Measurements from ENCODE around the gene SBSN. TPM values are rescaled to one million over a fixed set of nuclear protein-coding genes. Genes with fewer than 3 reads are reported as not detected.
A peak's percentile ranks its signal among the peaks of the same experiment; 100 is the strongest.

Gene SBSN
- total and polyA plus RNA-seq, 2 donors from 2014 or later, result not detected

DNA sequence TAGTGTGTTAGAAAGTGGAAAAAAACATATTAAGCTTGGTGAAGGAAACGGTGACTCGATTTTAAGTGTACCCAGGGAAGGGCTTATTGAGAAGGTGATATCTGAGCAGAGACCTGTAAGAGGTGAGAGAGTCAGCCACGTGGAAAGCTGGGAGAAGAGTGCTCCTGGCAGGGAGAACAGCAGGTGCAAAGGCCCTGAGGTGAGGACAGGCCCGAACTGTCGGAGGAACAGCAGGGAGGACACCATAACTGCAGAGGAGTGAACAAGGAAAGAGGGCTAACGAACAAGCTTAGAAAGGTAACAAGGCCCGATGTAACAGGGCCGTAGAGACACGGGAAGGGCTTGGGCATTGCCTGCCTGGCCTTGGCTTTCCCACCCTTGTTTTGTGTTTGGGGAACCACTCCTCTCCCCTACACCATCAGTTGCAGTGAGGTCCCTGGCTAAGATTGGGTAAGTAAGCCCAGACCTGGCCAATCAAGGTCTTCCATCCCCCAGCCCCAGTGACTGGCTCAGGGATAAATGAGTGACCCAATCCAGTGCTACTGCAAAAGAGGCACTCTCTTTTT, 28.0 kb upstream of the SBSN start:
- no peaks in the 10 kb centered on the region for H3K9me3 ChIP-seq (ENCODE audit: control insufficient read depth in 2 of 3, insufficient read depth in 1 of 3, low read length in 3 of 3)
- TF ChIP-seq CTCF (IDR thresholded peaks at IDR 0.05; ENCODE audit: borderline replicate concordance, extremely low read depth, insufficient read depth), result no peak
- H3K4me1 ChIP-seq (ENCODE audit: control insufficient read depth in 2 of 3, insufficient read depth in 2 of 3, low read depth in 1 of 3, low read length in 3 of 3), result peaks cover 0 to 2% (median 0%) of the 10 kb centered on the region in 3 donors
- intact Hi-C loops (cut with DNase I), result no loop called here
- H3K4me3 ChIP-seq (ENCODE audit: low read length in 3 of 3), result no peak overlapping the region
- no peaks in the 10 kb centered on the region for H3K36me3 ChIP-seq (ENCODE audit: control insufficient read depth in 2 of 3, insufficient read depth in 3 of 3, low read length in 3 of 3)
- H3K27me3 ChIP-seq (ENCODE audit: control insufficient read depth, insufficient read depth, low read length), result peaks cover 3% of the 10 kb centered on the region
- DNase-seq (peak in 1 of 5 donors; percentile 8), FAIRE-seq (no peak)
- H3K27ac ChIP-seq (ENCODE audit: low read depth in 2 of 2, low read length in 2 of 2), result no peak overlapping the region
- no peak overlapping the region for H3K9ac ChIP-seq (ENCODE audit: low read length in 3 of 3)

GRCh38 chr19:35555301-35556005, 27.3 kb upstream of the SBSN start:
- Histone ChIP-seq H3K27ac (ENCODE audit: low read depth in 2 of 2, low read length in 2 of 2) (no peak overlapping the region), H3K4me3 (ENCODE audit: low read length in 3 of 3) (no peak overlapping the region), H3K27me3 (ENCODE audit: control insufficient read depth, insufficient read depth, low read length) (peaks cover 3% of the 10 kb centered on the region), H3K9ac (ENCODE audit: low read length in 3 of 3) (no peak overlapping the region), H3K9me3 (ENCODE audit: control insufficient read depth in 2 of 3, insufficient read depth in 1 of 3, low read length in 3 of 3) (no peaks in the 10 kb centered on the region), H3K4me1 (ENCODE audit: control insufficient read depth in 2 of 3, insufficient read depth in 2 of 3, low read depth in 1 of 3, low read length in 3 of 3) (peaks cover 0 to 2% (median 0%) of the 10 kb centered on the region in 3 donors), H3K36me3 (ENCODE audit: control insufficient read depth in 2 of 3, insufficient read depth in 3 of 3, low read length in 3 of 3) (no peaks in the 10 kb centered on the region)
- intact Hi-C loops (cut with DNase I), result no loop called here
- no peak for TF ChIP-seq CTCF (IDR thresholded peaks at IDR 0.05; ENCODE audit: borderline replicate concordance, extremely low read depth, insufficient read depth)
- FAIRE-seq (no peak), DNase-seq (peak in 2 of 5 donors; percentile 30 to 44)

- Histone ChIP-seq H3K9me3 (ENCODE audit: control insufficient read depth in 2 of 3, insufficient read depth in 1 of 3, low read length in 3 of 3) (no peaks in the 10 kb centered on the region), H3K36me3 (ENCODE audit: control insufficient read depth in 2 of 3, insufficient read depth in 3 of 3, low read length in 3 of 3) (no peaks in the 10 kb centered on the region), H3K9ac (ENCODE audit: low read length in 3 of 3) (no peak overlapping the region), H3K27ac (ENCODE audit: low read depth in 2 of 2, low read length in 2 of 2) (no peak overlapping the region), H3K4me3 (ENCODE audit: low read length in 3 of 3) (no peak overlapping the region), H3K27me3 (ENCODE audit: control insufficient read depth, insufficient read depth, low read length) (peaks cover 3% of the 10 kb centered on the region), H3K4me1 (ENCODE audit: control insufficient read depth in 2 of 3, insufficient read depth in 2 of 3, low read depth in 1 of 3, low read length in 3 of 3) (peaks cover 0 to 2% (median 0%) of the 10 kb centered on the region in 3 donors)
- FAIRE-seq (no peak), DNase-seq (no peak)
- intact Hi-C loops (cut with DNase I), result no loop called here
- no peak for TF ChIP-seq CTCF (IDR thresholded peaks at IDR 0.05; ENCODE audit: borderline replicate concordance, extremely low read depth, insufficient read depth)
Observed at GRCh38 chr19:35554076-35554475, 26.0 kb upstream of the SBSN start.
